NCI-H1092 treated with DMSO at 0.1 percent for 48 hours (cell line): ENCODE results near the gene SLC49A3.

ENCODE experiments used
- DNase-seq: peaks from one replicate; lab custom pipeline; 2025; lab: John Stamatoyannopoulos, UW

SLC49A3 gene

DNA sequence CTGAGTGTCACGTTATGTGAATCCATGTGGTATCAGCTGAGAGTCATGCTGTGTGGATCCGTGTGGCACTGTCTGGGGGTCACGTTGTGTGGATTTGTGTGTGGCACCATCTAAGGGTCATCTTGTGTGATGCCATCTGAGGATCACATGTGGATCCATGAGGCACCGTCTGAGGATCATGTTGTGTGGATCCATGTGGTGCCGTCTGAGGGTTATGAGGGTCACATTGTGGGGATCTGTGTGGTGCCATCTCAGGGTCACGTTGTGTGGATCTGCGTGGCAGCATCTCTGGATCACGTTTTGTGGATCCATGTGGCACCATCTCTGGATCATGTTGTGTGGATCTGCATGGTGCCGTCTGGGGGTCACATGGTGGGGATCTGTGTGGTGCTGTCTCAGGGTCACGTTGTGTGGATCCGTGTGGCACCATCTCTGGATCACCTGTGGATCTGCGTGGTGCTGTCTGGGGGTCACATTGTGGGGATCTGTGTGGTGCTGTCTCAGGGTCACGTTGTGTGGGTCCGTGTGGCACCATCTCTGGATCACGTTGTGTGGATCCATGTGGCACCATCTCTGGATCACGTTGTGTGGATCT, 56.7 kb downstream of the SLC49A3 start:
- no peak for DNase-seq
